Fibroblast of mammary gland (primary cell): ENCODE data around the gene RALBP1.
"Not testable (repeated sequence)": the region's sequence is repeated elsewhere in the genome, so short reads cannot be mapped to it uniquely, and the experiment has no call there.

Experiments used
- DNase-seq: peaks from one replicate; pipeline ENCODE4 v3.0.0-alpha.2; 2010; ENCODE audit warnings: low read depth
- H3K4me3 ChIP-seq: 2 replicates; pipeline ENCODE4 v1.5.1; 2011; ENCODE audit warnings: low read depth, mild to moderate bottlenecking, low read length, moderate library complexity; ENCODE audit not compliant: control insufficient read depth
- CTCF ChIP-seq: conservative IDR thresholded peaks from 2 replicates; pipeline ENCODE4 v1.5.1; 2011; ENCODE audit warnings: low read depth, low read length, inconsistent platforms; ENCODE audit not compliant: control insufficient read depth, insufficient read depth

Gene RALBP1

GRCh38 chr18:9474983-9475642 lies at the start of gene RALBP1:
Gene RALBP1 (plus strand): TSS chr18:9475513. CDS start chr18:9513046, 37,533 bp downstream.
- peak; percentile 99 for DNase-seq
- H3K4me3 ChIP-seq, result peak within 1 kb of the TSS; percentile 92

GRCh38 chr18:9426753-9427152 lies 48.6 kb upstream of the RALBP1 start:
- no peak overlapping the region for H3K4me3 ChIP-seq
- no peak for TF ChIP-seq CTCF
- DNase-seq, result no peak

More at GRCh38 chr18:9474983-9475642, at the start of gene RALBP1:
- TF ChIP-seq CTCF, result no peak

GRCh38 chr18:9428301-9428706 lies 47.0 kb upstream of the RALBP1 start:
- no peak for TF ChIP-seq CTCF
- no peak for DNase-seq
- H3K4me3 ChIP-seq, result no peak overlapping the region

GRCh38 chr18:9428862-9429661 lies 46.3 kb upstream of the RALBP1 start:
- DNase-seq, result no peak
- no peak for TF ChIP-seq CTCF
- H3K4me3 ChIP-seq, result no peak overlapping the region

- no peak for TF ChIP-seq CTCF
- peak; percentile 59 for DNase-seq
- no peak overlapping the region for H3K4me3 ChIP-seq
Observed at GRCh38 chr18:9429662-9429993, 45.7 kb upstream of the RALBP1 start.

- H3K4me3 ChIP-seq, result not testable (repeated sequence)
Observed at GRCh38 chr18:9430315-9430714, 45.0 kb upstream of the RALBP1 start.

GRCh38 chr18:9431296-9431695 lies 44.0 kb upstream of the RALBP1 start:
- TF ChIP-seq CTCF, result no peak
- no peak overlapping the region for H3K4me3 ChIP-seq
- DNase-seq, result no peak

More at GRCh38 chr18:9430315-9430714, 45.0 kb upstream of the RALBP1 start:
- not testable (repeated sequence) for DNase-seq

- DNase-seq, result not testable (repeated sequence)
Observed at GRCh38 chr18:9433122-9433521, 42.2 kb upstream of the RALBP1 start.

More at GRCh38 chr18:9433122-9433521, 42.2 kb upstream of the RALBP1 start:
- not testable (repeated sequence) for H3K4me3 ChIP-seq
